CD4-positive, alpha-beta T cell treated with Interleukin-21 for 1 hour (primary cell): ENCODE results near the gene CSTA.
A peak's percentile ranks its signal among the peaks of the same experiment; 100 is the strongest.
"Not testable (repeated sequence)": the region's sequence is repeated elsewhere in the genome, so short reads cannot be mapped to it uniquely, and the experiment has no call there.

Experiments
- DNase-seq: peaks from one replicate; pipeline ENCODE4 v3.0.0-alpha.2; 2020

The CSTA gene

GRCh38 chr3:122322095-122323075 is 2.7 kb upstream of the CSTA start:
- DNase-seq = peak; percentile 45

GRCh38 chr3:122325769-122326168 is 721 bp downstream of the CSTA start:
- no peak for DNase-seq

GRCh38 chr3:122331886-122332285 is 6.8 kb downstream of the CSTA start:
- DNase-seq = no peak

GRCh38 chr3:122332551-122332950 is 7.5 kb downstream of the CSTA start:
- no peak for DNase-seq

GRCh38 chr3:122342803-122343202 is 17.8 kb downstream of the CSTA start:
- no peak for DNase-seq

- no peak for DNase-seq
These were observed 18.6 kb downstream of the CSTA start for GRCh38 chr3:122343654-122344053.

- no peak for DNase-seq
These were observed 24.1 kb downstream of the CSTA start for GRCh38 chr3:122349171-122349570.

- no peak for DNase-seq
These were observed 25.9 kb downstream of the CSTA start for GRCh38 chr3:122350814-122351418.

GRCh38 chr3:122351612-122352011 is 26.6 kb downstream of the CSTA start:
- no peak for DNase-seq

- no peak for DNase-seq
These were observed 28.2 kb downstream of the CSTA start for GRCh38 chr3:122353215-122353614.

GRCh38 chr3:122353893-122354401 is 28.9 kb downstream of the CSTA start:
- DNase-seq = no peak

GRCh38 chr3:122355612-122356011 is 30.6 kb downstream of the CSTA start:
- no peak for DNase-seq

- peak; percentile 26 for DNase-seq
These were observed 31.4 kb downstream of the CSTA start for GRCh38 chr3:122356402-122356801.

- no peak for DNase-seq
These were observed 33.0 kb downstream of the CSTA start for GRCh38 chr3:122357828-122358702.

- DNase-seq = no peak
These were observed 33.6 kb downstream of the CSTA start for GRCh38 chr3:122358703-122359032.

- DNase-seq = no peak
These were observed 37.0 kb downstream of the CSTA start for GRCh38 chr3:122362026-122362425.

GRCh38 chr3:122364490-122364889 is 39.4 kb downstream of the CSTA start:
- DNase-seq = no peak

- DNase-seq = no peak
These were observed 40.0 kb downstream of the CSTA start for GRCh38 chr3:122365073-122365472.

- not testable (repeated sequence) for DNase-seq
These were observed 40.7 kb downstream of the CSTA start for GRCh38 chr3:122365582-122366378.

GRCh38 chr3:122366379-122366749 is 41.3 kb downstream of the CSTA start:
- DNase-seq = no peak

- DNase-seq = no peak
These were observed 49.0 kb downstream of the CSTA start for GRCh38 chr3:122374034-122374433.

- DNase-seq = no peak
These were observed 52.9 kb downstream of the CSTA start for GRCh38 chr3:122377975-122378374.
